Dedifferentiated amniotic fluid mesenchymal stem cell (primary cell): ENCODE data around the gene PPFIA2.

Source experiments
- DNase-seq: peaks from one replicate; pipeline ENCODE4 v3.0.0-alpha.2; 2016; ENCODE audit errors: extremely low spot score

Gene PPFIA2

DNA sequence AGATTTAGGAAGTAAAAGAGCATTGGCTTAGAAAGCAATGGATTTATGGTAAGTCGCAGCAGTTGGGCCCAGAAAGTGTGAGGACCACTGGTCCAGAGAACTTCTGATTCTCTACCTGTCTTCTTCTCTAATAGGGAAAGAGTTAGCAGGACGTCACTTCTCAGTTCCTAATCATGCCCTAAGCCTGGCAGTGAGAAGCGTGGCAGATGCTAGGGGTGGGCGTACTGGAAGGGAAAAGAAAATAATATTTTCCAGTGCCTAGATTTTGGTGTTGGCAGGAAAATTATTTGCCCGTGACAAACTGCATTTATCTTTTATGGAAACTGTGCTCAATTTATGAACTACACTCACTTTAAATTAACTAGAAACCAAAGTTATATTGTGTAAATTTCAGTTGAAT, 212.3 kb downstream of the PPFIA2 start:
- DNase-seq = no peak

DNA sequence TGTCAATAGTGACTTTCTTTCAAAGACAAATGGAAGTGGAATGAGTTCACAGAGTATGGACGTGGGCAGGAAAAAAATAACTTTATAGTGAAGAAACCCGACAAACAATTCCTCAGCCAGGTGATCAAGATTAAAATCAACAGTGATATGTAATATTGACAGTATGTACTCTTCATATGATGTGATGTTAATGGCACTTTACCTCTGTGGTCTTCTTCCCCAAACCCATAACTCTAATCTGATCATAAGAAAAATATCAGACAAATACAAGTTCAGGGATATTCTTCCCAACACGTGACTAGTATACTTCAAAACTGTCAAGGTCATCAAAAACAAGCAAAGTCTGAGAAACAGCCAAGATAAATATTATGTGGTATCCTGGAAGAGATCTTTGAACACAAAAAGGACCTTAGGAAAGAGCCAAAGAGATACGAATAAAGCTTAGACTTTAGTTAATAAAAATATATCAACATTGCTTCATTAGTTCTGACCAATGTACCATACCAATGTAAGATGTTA, 215.5 kb downstream of the PPFIA2 start:
- no peak for DNase-seq

DNA sequence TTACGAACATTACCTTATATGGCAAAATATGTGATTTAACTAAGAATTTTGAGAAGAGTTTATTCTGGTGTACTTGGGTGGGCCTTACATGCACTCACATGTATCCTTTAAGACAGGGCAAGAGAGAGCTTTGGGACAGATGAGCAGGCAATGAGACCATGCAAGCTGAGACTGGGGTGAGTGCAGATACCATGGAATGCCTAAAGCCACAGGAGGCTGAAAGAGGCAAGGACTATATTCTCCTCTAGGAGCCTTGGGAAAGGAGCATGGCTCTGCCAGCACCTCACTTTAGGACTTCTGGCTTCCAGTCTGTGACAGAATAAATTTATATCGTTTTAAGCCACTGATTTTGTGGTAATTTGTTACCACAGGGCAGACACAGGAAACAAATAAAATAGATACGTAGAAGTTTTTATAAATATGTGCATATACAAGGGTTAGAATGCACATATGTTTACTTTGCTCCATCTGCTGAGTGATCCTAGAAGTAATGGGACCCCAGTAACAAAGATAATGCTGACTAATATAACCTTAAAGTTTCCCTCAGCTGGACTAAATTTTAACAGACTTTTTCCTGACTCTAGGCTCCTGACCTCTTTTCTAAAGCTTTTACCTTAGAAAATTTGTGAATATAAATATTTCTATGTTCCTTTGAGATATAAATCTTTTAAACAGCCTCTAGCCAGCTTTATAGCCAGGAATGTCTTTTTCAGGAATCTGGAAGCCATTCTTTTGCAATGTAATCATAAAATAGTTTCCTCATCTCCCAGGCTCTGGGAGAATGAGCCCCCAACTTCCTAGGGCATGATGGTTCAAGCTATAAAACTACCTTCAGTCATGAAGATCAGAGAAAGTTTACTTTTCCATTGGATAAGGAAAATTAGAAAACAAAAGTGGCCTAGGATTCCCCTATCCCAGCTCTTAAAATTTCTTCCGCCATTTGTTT, 216.8 kb downstream of the PPFIA2 start:
- DNase-seq = no peak

- DNase-seq = no peak
Observed at GRCh38 chr12:81541121-81541520, 218.0 kb downstream of the PPFIA2 start.

GRCh38 chr12:81539279-81539678, 219.9 kb downstream of the PPFIA2 start:
- DNase-seq = no peak

DNA sequence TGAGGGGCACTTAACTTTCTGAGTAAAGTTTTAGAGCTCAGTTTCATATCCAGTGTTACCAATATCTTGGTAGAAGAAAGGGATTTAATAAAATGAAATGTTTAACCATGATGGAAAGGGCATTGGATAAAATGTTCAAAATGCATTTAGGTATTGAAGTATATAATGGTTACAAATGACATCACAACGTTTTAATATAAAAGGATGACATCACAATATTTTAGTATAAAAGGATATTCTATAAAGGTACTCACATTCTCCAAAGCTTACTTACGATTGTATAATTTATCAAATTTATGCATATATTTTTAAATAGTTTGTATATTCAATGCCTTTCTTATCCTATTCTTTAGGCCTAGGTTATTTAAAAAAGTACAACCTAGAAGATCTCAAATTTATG, 226.1 kb downstream of the PPFIA2 start:
- no peak for DNase-seq

GRCh38 chr12:81530352-81530751, 228.8 kb downstream of the PPFIA2 start:
- peak; percentile 34 for DNase-seq

DNA sequence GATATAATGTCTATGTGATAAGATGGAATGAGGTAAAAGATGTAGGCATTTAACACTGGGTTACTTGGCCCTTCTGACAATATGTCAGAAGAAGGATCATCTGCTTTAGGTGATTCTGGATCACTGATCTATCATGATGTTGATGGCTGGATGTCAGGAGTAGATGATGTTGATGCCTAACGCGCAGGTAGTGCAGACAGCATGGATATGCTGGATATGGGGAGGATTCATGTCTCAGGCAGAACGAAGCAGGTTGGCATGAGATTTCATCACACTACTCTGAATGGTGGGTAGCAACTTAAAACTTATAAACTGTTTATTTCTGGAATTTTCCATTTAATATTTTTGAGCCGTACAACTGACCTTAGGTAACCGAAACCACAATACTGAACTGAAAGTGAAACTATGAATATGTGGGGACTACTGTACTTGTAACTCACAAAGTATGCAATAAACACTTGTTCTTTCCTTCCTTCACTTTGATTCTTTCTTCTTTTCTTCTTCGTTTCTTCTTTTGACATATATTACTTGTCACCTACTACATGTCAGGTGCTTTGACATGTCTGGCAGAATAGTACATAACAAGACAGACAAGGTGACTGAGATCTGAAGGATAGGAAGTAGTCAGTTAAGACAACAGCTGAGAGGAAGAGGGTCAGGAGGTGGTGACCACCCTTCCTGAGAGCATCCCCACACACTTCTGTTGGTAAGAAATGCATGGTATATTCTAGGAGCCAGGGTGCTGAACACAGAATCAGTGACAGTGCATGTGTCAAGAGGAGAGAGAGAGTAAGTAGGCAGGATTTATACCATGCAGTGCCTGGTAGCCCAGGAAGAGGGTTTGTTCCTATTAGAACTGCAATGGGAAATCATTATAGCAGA, 238.8 kb downstream of the PPFIA2 start:
- DNase-seq = no peak

DNA sequence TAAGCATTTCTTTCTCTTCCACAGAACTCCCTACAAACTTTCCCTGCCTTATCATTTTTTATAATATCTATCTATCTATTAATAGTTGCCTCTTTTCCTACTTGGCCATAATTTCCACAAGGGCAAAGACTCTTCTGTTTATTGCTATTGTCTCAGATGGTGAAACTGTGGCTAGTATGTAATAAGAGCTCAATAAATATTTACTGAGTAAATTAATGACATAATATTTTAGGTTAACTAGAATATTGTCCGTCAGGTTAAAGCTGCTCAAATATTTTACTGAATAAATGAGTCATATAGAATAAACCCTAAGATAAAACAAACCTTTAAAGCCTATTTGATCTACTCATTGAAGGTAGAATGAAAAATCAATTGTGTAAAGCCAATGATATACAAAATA, 240.5 kb downstream of the PPFIA2 start:
- no peak for DNase-seq

- no peak for DNase-seq
Observed at GRCh38 chr12:81517296-81517695, 241.9 kb downstream of the PPFIA2 start.

- peak; percentile 81 for DNase-seq
Observed at GRCh38 chr12:81502912-81503695, 256.0 kb downstream of the PPFIA2 start.

GRCh38 chr12:81500788-81501187, 258.4 kb downstream of the PPFIA2 start:
- no peak for DNase-seq

- DNase-seq = no peak
Observed at GRCh38 chr12:81499809-81500208, 259.3 kb downstream of the PPFIA2 start.

- no peak for DNase-seq
Observed at GRCh38 chr12:81492131-81492720, 266.9 kb downstream of the PPFIA2 start.

DNA sequence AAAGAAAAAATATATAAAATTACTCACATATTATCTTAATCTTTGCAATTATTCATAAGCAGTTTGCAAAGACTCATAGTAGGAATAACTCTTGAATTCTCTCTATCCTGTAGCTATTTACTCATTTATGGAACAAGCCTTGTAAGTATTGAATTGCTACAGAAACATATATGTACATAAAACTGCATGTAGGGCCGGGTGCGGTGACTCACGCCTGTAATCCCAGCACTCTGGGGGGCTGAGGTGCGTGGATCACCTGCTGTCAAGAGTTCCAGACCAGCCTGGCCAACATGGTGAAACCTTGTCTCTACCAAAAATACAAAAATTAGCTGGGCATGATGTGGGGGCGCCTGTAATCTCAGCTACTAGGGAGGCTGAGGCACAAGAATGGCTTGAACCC, 286.2 kb downstream of the PPFIA2 start:
- no peak for DNase-seq

GRCh38 chr12:81470923-81471322, 288.2 kb downstream of the PPFIA2 start:
- no peak for DNase-seq

DNA sequence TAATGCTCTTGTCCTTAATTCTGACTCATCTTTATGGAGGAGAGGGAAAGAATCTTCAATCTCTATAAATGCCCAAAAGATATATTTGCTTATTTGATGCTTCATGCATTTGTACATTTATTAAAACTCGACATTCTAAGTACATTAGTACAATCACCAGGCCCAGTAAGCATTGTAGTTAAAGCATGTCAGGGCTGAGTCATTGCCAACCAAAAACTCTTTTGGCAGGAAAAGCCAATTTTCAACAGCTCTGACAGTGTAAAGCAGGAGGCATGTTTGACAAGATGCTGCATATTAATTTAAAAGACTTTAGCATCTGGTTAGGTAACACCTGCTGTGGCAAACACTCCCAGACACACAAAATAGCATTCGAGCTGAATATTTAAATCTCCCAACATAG, 290.9 kb downstream of the PPFIA2 start:
- DNase-seq = peak; percentile 46

GRCh38 chr12:81465876-81466275, 293.3 kb downstream of the PPFIA2 start:
- DNase-seq = no peak

- DNase-seq = no peak
Observed at GRCh38 chr12:81465191-81465590, 294.0 kb downstream of the PPFIA2 start.

DNA sequence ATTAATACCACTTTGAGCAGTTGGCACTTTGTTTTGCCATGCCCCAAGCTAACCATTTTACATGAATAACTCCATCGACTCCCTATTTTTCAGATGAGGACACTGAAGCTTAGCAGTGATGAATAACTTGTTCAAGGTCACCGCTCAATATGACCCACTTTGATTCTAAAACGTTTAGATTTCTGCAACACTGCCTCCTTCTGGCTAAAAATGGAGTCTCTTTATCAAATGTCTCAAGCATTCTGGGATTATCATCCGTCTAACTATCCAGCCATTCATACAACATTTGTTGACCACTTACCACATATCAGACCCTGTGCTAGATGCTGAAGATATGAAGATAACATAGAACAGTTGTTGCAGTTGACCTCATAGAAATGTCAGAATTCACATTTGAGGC, 298.0 kb downstream of the PPFIA2 start:
- no peak for DNase-seq
